ENCODE data around the gene ZBTB22.

ZBTB22 gene

DNA sequence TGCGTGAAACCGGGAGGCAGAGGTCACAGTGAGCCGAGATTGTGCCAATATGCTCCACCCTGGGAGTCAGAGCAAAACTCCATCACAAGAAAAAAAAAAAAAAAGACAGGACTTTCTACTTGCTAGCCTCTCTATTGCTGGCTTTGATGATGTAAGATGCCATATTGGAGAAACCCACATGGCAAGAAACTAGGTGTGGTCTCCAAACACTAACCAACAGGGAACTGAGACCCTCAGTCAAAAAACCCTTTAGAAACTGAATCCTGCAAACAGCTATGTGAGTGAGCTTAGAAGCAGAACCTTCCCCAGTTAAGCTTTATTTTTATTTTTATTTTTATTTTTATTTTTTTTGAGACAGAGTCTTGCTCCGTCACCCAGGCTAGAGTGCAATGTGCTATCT, 18.4 kb upstream of the ZBTB22 start:
- H3K4me3 ChIP-seq (ENCODE audit: low read length) = no peak overlapping the region
- TF ChIP-seq, protein P1, sequence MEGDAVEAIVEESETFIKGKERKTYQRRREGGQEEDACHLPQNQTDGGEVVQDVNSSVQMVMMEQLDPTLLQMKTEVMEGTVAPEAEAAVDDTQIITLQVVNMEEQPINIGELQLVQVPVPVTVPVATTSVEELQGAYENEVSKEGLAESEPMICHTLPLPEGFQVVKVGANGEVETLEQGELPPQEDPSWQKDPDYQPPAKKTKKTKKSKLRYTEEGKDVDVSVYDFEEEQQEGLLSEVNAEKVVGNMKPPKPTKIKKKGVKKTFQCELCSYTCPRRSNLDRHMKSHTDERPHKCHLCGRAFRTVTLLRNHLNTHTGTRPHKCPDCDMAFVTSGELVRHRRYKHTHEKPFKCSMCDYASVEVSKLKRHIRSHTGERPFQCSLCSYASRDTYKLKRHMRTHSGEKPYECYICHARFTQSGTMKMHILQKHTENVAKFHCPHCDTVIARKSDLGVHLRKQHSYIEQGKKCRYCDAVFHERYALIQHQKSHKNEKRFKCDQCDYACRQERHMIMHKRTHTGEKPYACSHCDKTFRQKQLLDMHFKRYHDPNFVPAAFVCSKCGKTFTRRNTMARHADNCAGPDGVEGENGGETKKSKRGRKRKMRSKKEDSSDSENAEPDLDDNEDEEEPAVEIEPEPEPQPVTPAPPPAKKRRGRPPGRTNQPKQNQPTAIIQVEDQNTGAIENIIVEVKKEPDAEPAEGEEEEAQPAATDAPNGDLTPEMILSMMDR (IDR thresholded peaks at IDR 0.05; ENCODE audit: insufficient read depth, low read depth, low read length, missing control alignments) = no peak
- no peak for DNase-seq (ENCODE audit: low read depth)

DNA sequence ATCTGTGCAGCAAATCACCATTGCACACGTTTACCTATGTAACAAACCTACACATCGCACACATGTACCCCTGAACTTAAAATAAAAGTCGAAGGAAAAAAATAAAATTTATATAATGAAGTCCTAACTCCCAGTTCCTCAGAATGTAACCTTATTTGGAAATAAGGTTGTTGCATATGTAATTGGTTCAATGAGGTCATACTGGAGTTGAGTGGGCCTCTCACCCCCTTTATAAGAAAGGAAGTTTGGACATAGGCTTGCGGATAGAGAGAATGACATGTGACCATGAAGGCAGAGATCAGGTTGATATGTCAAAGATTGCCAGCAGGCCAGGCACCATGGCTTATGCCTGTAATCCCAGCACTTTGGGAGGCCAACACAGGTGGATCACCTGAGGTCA, 16.1 kb upstream of the ZBTB22 start:
- TF ChIP-seq, protein P1 (IDR thresholded peaks at IDR 0.05; ENCODE audit: insufficient read depth, low read depth, low read length, missing control alignments) = no peak
- no peak overlapping the region for H3K4me3 ChIP-seq (ENCODE audit: low read length)
- DNase-seq (ENCODE audit: low read depth) = no peak

DNA sequence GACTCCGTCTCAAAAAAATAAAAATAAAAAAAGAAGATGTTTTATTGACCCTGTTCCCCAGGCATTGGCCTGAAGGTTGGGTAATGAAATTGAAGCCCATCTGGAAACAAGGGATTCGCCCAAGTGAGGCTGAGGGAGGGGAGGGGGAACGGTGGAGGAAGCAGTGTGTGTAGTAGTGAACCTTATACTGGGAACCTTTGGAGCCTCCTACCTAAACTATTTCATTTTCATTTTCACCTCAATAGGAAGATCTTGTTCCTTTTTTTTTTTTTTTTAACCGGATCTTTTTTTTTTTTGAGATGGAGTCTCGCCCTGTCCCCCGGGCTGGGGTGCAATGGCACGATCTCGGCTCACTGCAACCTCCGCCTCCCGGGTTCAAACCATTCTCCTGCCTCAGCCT, 13.2 kb upstream of the ZBTB22 start:
- TF ChIP-seq, protein P1 (IDR thresholded peaks at IDR 0.05; ENCODE audit: insufficient read depth, low read depth, low read length, missing control alignments) = no peak
- no peak overlapping the region for H3K4me3 ChIP-seq (ENCODE audit: low read length)
- DNase-seq (ENCODE audit: low read depth) = no peak

DNA sequence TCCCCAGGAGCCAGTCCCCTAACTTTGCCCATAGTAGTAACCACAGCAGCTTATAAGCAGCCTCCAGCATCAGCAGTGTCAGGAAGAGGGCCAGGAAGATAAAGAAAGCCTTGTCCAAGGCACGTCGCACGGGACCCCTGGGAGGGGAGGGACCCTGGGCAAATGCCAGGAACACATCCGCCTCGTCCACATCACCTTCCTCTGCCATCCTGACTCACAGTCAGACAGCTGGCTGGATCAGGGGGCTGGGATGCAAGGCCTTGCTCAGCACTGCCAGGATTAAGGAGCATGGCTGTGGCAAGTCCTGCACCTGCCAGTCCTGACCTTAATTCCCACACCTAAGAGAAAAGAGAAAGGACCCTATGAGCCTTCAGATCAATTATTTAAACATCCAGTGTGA, 11.5 kb upstream of the ZBTB22 start:
- TF ChIP-seq, protein P1 (IDR thresholded peaks at IDR 0.05; ENCODE audit: insufficient read depth, low read depth, low read length, missing control alignments) = no peak
- no peak overlapping the region for H3K4me3 ChIP-seq (ENCODE audit: low read length)
- peak; percentile 20 for DNase-seq (ENCODE audit: low read depth)

DNA sequence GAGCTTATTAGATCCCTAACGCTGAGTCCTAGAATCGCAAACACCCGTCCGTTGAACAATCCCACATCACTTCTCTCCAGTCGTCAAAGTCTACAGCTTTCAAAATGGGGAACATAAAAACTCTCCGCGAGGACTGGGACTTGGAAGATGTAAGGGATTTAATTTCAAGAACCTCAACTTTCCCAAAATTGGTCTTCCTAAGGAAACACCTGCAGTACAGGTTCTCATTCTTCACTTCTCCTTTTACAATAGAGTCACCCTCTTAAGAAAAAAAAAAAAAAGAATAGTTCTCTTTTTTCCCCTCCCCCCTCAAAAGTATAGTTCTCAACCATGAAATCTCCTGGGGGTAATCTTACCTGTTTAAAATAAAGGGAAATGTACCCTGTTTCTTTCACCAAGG, 6.6 kb upstream of the ZBTB22 start:
- TF ChIP-seq, protein P1 (IDR thresholded peaks at IDR 0.05; ENCODE audit: insufficient read depth, low read depth, low read length, missing control alignments) = no peak
- no peak for DNase-seq (ENCODE audit: low read depth)
- peak overlapping the region; percentile 91 for H3K4me3 ChIP-seq (ENCODE audit: low read length)

DNA sequence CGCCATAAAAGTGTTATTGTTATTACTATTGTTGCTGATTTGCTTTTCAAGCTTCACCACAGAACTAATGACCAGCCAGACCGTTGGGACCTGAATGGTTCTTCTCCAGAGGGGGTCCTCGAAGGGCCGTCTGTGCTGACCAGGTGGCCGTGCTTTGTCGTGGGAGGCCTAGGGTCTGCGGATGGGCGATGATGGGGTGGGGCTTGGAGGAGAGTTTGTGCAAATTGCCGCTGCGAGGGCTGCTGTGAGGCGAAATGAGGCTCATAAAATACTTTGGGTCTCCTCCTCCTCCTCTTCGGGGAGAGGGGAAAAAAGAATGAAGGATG, 6.0 kb upstream of the ZBTB22 start:
- DNase-seq (ENCODE audit: low read depth) = no peak
- TF ChIP-seq, protein P1 (IDR thresholded peaks at IDR 0.05; ENCODE audit: insufficient read depth, low read depth, low read length, missing control alignments) = no peak
- H3K4me3 ChIP-seq (ENCODE audit: low read length) = peak overlapping the region; percentile 91

DNA sequence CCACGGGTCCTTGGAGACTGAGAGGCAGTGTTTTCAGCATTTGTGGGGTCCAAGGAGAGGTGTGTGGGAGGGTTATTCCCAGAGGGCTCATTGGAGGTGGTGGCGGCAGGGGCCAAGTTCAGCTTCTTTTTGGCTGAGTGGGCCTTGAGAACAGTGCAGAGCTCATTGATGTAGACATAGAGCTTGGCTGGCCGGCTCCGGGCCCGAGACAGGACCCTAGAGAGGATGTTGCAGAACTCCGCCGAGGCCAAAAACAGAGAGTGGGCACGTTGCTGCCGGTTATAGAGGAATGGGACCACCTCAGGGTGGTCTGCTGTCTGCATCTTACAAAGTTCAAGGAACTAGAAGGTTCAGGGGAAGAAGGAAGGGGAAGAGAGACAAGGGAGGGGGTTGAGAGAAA, 3.7 kb upstream of the ZBTB22 start:
- no peak overlapping the region for H3K4me3 ChIP-seq (ENCODE audit: low read length)
- TF ChIP-seq, protein P1 (IDR thresholded peaks at IDR 0.05; ENCODE audit: insufficient read depth, low read depth, low read length, missing control alignments) = no peak
- no peak for DNase-seq (ENCODE audit: low read depth)
